HCT116 (cell line): Measurements from ENCODE around the gene NTRK3. TPM values are rescaled to one million over a fixed set of nuclear protein-coding genes. Genes with fewer than 3 reads are reported as not detected.

ENCODE experiments used
- ATAC-seq: fragments of 200-7000 bp; cut with Tn5 transposase; 2 replicates; pipeline ENCODE4 v1.9.1; 2020; ENCODE audit warnings: mild to moderate bottlenecking, moderate library complexity
- BruUV-seq: library from RNA; stranded (reverse); fragments of 400-500 nt; replicated peaks from 2 replicates; lab custom pipeline; 2021; lab: Mats Ljungman, UMichigan
- CTCF ChIA-PET: fragments of 300-600 bp; sonication (Branson Sonifier 250); formaldehyde crosslinking; loops from one replicate; lab custom pipeline; 2021; ENCODE audit warnings: antibody characterized with exemption; lab: Charles Lee
- POLR2A ChIA-PET: fragments of 300-600, 350-600 bp; sonication (Branson Sonifier 250); formaldehyde crosslinking; loops from one replicate; lab custom pipeline; 2021; ENCODE audit warnings: antibody characterized with exemption; lab: Charles Lee
- RAD21 ChIA-PET, 2 experiments: fragments of 300-600 bp; sonication (Branson Sonifier 250); formaldehyde crosslinking; loops; one replicate each; lab custom pipeline; 2023; ENCODE audit warnings: low total read pairs in 2 of 2; ENCODE audit not compliant: uncharacterized antibody in 2 of 2, unreplicated experiment in 2 of 2, low non-redundant PET in 1 of 2; lab: Charles Lee
- DNase-seq: peaks from one replicate; pipeline ENCODE4 v3.0.0-alpha.2; 2010; ENCODE audit warnings: low read depth, low spot score
- H2AFZ ChIP-seq: fragments of 200-600 bp; shearing (Covaris generic), sonication (generic); 2 replicates; pipeline ENCODE4 v1.6.1; 2017; ENCODE audit warnings: low read depth, mixed run types, mixed read lengths, antibody characterized with exemption, low read length; ENCODE audit not compliant: poor library complexity, severe bottlenecking
- H3K27ac ChIP-seq: 2 replicates; pipeline ENCODE4 v1.5.1; 2012; ENCODE audit warnings: low read depth, low read length
- H3K27me3 ChIP-seq: fragments of 200-600 bp; sonication (generic); 2 replicates; pipeline ENCODE4 v1.6.1; 2016; ENCODE audit warnings: mixed run types, low read length, mixed read lengths; ENCODE audit not compliant: insufficient read depth
- H3K36me3 ChIP-seq, 2 experiments: fragments of 200-500 bp in 1 of 2; fragments of 200-600 bp in 1 of 2; sonication (Bioruptor generic) in 1 of 2; sonication (generic) in 1 of 2; 2 replicates each; pipeline versions ENCODE4 v1.5.1 to v1.6.1; 2014 to 2016; ENCODE audit warnings: low read length in 2 of 2, inconsistent platforms in 1 of 2, mixed read lengths in 1 of 2, mixed run types in 1 of 2; ENCODE audit not compliant: insufficient read depth in 2 of 2, control insufficient read depth in 1 of 2
- H3K4me1 ChIP-seq, 2 experiments: fragments of 200-600 bp in 1 of 2; sonication (generic) in 1 of 2; 2 replicates each; pipeline versions ENCODE4 v1.5.1 to v1.6.1; 2012 to 2017; ENCODE audit warnings: low read length in 2 of 2, inconsistent platforms in 1 of 2, mild to moderate bottlenecking in 1 of 2, mixed read lengths in 1 of 2, mixed run types in 1 of 2, moderate library complexity in 1 of 2; ENCODE audit not compliant: insufficient read depth in 2 of 2, control insufficient read depth in 1 of 2
- H3K4me2 ChIP-seq: fragments of 200-600 bp; sonication (generic); 2 replicates; pipeline ENCODE4 v1.6.1; 2017; ENCODE audit warnings: mixed run types, low read length, mixed read lengths
- H3K4me3 ChIP-seq, 2 experiments: fragments of 200-600 bp in 1 of 2; sonication (generic) in 1 of 2; replicated peaks in 1 of 2; 2 replicates each; pipeline ENCODE4 v1.5.1; 2011 to 2016; ENCODE audit warnings: low read length in 2 of 2, control low read depth in 1 of 2, low read depth in 1 of 2, mild to moderate bottlenecking in 1 of 2, mixed read lengths in 1 of 2, mixed run types in 1 of 2
- H3K79me2 ChIP-seq: fragments of 200-600 bp; sonication (generic); 2 replicates; pipeline ENCODE4 v1.6.1; 2017; ENCODE audit warnings: mild to moderate bottlenecking, mixed run types, low read length, moderate library complexity, mixed read lengths; ENCODE audit not compliant: insufficient read depth
- H3K9ac ChIP-seq: fragments of 200-600 bp; sonication (generic); 2 replicates; pipeline ENCODE4 v1.6.1; 2016; ENCODE audit warnings: low read length, mixed read lengths
- H3K9me2 ChIP-seq: fragments of 200-600 bp; sonication (generic), shearing (Covaris generic); 2 replicates; pipeline ENCODE4 v1.6.1; 2017; ENCODE audit warnings: mixed run types, mild to moderate bottlenecking, moderate library complexity; ENCODE audit not compliant: insufficient read depth
- H3K9me3 ChIP-seq, 2 experiments: fragments of 200-500 bp in 1 of 2; fragments of 200-600 bp in 1 of 2; sonication (Bioruptor generic) in 1 of 2; sonication (generic) in 1 of 2; 2 replicates each; pipeline ENCODE4 v1.6.1; 2014 to 2017; ENCODE audit warnings: low read length in 2 of 2, mixed read lengths in 2 of 2, inconsistent platforms in 1 of 2, low read depth in 1 of 2, mild to moderate bottlenecking in 1 of 2, mixed run types in 1 of 2, moderate library complexity in 1 of 2; ENCODE audit not compliant: control insufficient read depth in 1 of 2, insufficient read depth in 1 of 2
- H4K20me1 ChIP-seq: fragments of 200-600 bp; sonication (generic), shearing (Covaris generic); 2 replicates; pipeline ENCODE4 v1.6.1; 2017; ENCODE audit warnings: mixed run types, mild to moderate bottlenecking, moderate library complexity; ENCODE audit not compliant: insufficient read depth
- EGR1 ChIP-seq: IDR thresholded peaks from 2 replicates; pipeline ENCODE4 v1.6.1; 2012; ENCODE audit warnings: low read depth
- EZH2 ChIP-seq: fragments of 200-600 bp; sonication (generic); IDR thresholded peaks from 2 replicates; pipeline ENCODE4 v1.6.1; 2017; ENCODE audit warnings: antibody characterized with exemption, mixed run types
- FOSL1 ChIP-seq: IDR thresholded peaks from 2 replicates; pipeline ENCODE4 v1.6.1; 2012; ENCODE audit warnings: low read depth
- JUND ChIP-seq: IDR thresholded peaks from 2 replicates; pipeline ENCODE4 v1.6.1; 2012
- SRF ChIP-seq: IDR thresholded peaks from 2 replicates; pipeline ENCODE4 v1.6.1; 2012; ENCODE audit warnings: low read depth
- YY1 ChIP-seq: IDR thresholded peaks from 2 replicates; pipeline ENCODE4 v1.6.1; 2011; ENCODE audit warnings: low read length, low read depth, moderate library complexity, mild to moderate bottlenecking; ENCODE audit not compliant: insufficient replicate concordance; ENCODE audit errors: extremely low read depth
- intact Hi-C: fragments of 100-400 bp; cut with micrococcal nuclease; formaldehyde crosslinking; loops from 2 replicates; pipeline ENCODE4 v1.10.0; 2022
- total RNA-seq: library from RNA; stranded (reverse); gene quantifications from one replicate; pipeline ENCODE4 v1.2.1, GENCODE V29; 2021; ENCODE audit not compliant: unreplicated experiment
- TF ChIP-seq, protein P1 (sequence below): IDR thresholded peaks from 2 replicates; pipeline ENCODE4 v1.6.1; 2011; ENCODE audit warnings: mild to moderate bottlenecking, low read length, moderate library complexity; ENCODE audit not compliant: insufficient replicate concordance; ENCODE audit errors: extremely low read depth
- TF ChIP-seq, protein P2 (sequence below): IDR thresholded peaks from 2 replicates; pipeline ENCODE4 v1.6.1; 2012; ENCODE audit warnings: low read depth
- TF ChIP-seq, protein P3 (sequence below): IDR thresholded peaks from 2 replicates; pipeline ENCODE4 v1.6.1; 2012

The NTRK3 gene
- total RNA-seq, 1 experiment from 2014 or later = not detected

DNA sequence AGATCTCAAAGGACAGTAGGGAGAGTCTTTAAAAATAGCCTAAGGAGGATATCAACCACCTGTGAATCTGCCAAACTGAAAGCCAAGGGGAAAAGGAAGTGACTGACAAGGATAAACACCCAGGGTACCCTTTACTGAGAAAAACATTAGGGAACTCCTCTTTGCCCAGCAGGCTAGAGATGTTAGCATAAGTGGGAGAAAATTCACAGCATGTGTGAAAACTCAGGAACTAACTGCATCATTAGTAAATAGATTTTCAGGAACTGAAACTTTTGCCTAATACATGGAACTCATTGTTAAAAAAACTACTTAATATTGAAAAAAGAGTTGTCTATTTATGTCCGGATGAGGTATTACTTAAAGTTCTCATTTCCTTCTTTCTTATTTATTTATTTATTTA is 375.5 kb downstream of the NTRK3 start:
- POLR2A ChIA-PET = no interaction called here
- RAD21 ChIA-PET = no interaction called here
- no TSS peak for BruUV-seq
- intact Hi-C loops = no loop called here
- Histone ChIP-seq H3K4me1 (no peaks in the 10 kb centered on the region), H3K9ac (no peak overlapping the region), H2AFZ (no peak overlapping the region), H3K79me2 (no peaks in the 10 kb centered on the region), H3K36me3 (no peaks in the 10 kb centered on the region), H3K27me3 (no peaks in the 10 kb centered on the region), H3K4me3 (no peak overlapping the region), H3K9me2 (no peaks in the 10 kb centered on the region), H3K4me2 (no peak overlapping the region), H3K27ac (no peak overlapping the region), H3K9me3 (peaks cover 5 to 6% of the 10 kb centered on the region in 2 experiments; a peak in 2 of 4 replicates), H4K20me1 (no peaks in the 10 kb centered on the region)
- ATAC-seq (no peak), DNase-seq (no peak)
- CTCF ChIA-PET = no interaction called here
- no peak for TF ChIP-seq EGR1

DNA sequence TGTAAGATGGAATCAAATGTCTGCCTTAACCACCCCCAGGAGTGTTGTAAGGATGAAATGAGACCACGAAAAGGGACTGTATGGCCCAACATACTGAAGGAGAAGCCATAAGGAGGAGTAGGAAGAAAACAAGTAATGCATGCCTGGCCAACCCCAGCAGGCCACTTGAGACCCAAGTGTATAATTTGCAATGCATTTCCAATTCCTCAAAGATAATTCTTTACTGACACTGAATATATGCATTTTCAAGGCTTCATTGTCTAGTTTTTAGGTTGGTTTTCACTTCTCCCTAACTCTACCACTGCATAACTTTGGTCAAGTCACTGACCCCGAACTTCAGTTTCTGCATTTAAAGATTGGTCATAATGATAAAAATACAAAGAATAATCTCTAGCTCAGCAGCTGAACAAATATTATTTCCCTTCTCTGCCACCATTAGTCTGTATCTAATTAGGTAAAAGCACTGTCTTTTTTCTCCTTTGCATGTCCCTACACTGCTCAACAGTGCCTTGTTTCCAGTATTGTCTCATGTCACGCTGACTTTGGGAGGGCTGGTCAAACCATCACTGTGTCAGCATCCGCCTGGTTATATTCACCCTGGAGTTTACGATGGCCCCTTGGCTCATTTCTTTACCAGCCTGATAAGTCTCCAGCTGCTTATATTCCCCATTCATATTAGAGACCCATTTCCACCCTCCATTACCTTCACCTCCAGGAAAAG is 378.6 kb downstream of the NTRK3 start:
- Histone ChIP-seq H3K4me2 (no peak overlapping the region), H3K9ac (no peak overlapping the region), H3K4me1 (no peaks in the 10 kb centered on the region), H3K9me2 (no peaks in the 10 kb centered on the region), H2AFZ (no peak overlapping the region), H3K4me3 (no peak overlapping the region), H3K27me3 (no peaks in the 10 kb centered on the region), H3K36me3 (no peaks in the 10 kb centered on the region), H3K9me3 (peaks cover 3 to 8% of the 10 kb centered on the region in 2 experiments; a peak in 2 of 4 replicates), H3K27ac (no peak overlapping the region), H4K20me1 (no peaks in the 10 kb centered on the region), H3K79me2 (no peaks in the 10 kb centered on the region)
- intact Hi-C loops = no loop called here
- DNase-seq (no peak), ATAC-seq (no peak)
- ChIA-PET RAD21 (no interaction called here), POLR2A (no interaction called here), CTCF (no interaction called here)
- TF ChIP-seq, protein P1, sequence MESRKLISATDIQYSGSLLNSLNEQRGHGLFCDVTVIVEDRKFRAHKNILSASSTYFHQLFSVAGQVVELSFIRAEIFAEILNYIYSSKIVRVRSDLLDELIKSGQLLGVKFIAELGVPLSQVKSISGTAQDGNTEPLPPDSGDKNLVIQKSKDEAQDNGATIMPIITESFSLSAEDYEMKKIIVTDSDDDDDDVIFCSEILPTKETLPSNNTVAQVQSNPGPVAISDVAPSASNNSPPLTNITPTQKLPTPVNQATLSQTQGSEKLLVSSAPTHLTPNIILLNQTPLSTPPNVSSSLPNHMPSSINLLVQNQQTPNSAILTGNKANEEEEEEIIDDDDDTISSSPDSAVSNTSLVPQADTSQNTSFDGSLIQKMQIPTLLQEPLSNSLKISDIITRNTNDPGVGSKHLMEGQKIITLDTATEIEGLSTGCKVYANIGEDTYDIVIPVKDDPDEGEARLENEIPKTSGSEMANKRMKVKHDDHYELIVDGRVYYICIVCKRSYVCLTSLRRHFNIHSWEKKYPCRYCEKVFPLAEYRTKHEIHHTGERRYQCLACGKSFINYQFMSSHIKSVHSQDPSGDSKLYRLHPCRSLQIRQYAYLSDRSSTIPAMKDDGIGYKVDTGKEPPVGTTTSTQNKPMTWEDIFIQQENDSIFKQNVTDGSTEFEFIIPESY = no peak
- TF ChIP-seq JUND (no peak), YY1 (no peak), FOSL1 (no peak), SRF (no peak), EZH2 (no peak)
- TF ChIP-seq, protein P2, sequence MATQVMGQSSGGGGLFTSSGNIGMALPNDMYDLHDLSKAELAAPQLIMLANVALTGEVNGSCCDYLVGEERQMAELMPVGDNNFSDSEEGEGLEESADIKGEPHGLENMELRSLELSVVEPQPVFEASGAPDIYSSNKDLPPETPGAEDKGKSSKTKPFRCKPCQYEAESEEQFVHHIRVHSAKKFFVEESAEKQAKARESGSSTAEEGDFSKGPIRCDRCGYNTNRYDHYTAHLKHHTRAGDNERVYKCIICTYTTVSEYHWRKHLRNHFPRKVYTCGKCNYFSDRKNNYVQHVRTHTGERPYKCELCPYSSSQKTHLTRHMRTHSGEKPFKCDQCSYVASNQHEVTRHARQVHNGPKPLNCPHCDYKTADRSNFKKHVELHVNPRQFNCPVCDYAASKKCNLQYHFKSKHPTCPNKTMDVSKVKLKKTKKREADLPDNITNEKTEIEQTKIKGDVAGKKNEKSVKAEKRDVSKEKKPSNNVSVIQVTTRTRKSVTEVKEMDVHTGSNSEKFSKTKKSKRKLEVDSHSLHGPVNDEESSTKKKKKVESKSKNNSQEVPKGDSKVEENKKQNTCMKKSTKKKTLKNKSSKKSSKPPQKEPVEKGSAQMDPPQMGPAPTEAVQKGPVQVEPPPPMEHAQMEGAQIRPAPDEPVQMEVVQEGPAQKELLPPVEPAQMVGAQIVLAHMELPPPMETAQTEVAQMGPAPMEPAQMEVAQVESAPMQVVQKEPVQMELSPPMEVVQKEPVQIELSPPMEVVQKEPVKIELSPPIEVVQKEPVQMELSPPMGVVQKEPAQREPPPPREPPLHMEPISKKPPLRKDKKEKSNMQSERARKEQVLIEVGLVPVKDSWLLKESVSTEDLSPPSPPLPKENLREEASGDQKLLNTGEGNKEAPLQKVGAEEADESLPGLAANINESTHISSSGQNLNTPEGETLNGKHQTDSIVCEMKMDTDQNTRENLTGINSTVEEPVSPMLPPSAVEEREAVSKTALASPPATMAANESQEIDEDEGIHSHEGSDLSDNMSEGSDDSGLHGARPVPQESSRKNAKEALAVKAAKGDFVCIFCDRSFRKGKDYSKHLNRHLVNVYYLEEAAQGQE = no peak
- TF ChIP-seq, protein P3, sequence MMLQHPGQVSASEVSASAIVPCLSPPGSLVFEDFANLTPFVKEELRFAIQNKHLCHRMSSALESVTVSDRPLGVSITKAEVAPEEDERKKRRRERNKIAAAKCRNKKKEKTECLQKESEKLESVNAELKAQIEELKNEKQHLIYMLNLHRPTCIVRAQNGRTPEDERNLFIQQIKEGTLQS = no peak
- BruUV-seq = no TSS peak
